IMR-90 (cell line): ENCODE results near the gene C1orf52. TPM values are rescaled to one million over a fixed set of nuclear protein-coding genes. Genes with fewer than 3 reads are reported as not detected.
A peak's percentile ranks its signal among the peaks of the same experiment; 100 is the strongest.

Source experiments
- ATAC-seq: fragments of 200-7000 bp; cut with Tn5 transposase; 2 replicates; pipeline ENCODE4 v1.9.1; 2020; ENCODE audit warnings: low read depth, mild to moderate bottlenecking, moderate library complexity
- BruUV-seq: library from RNA; stranded (reverse); fragments of 400-500 nt; replicated peaks from 2 replicates; lab custom pipeline; 2021; lab: Mats Ljungman, UMichigan
- CTCF ChIA-PET: fragments of 300-600 bp; formaldehyde crosslinking; extraction: SDS; loops from one replicate; lab custom pipeline; 2021; ENCODE audit warnings: antibody characterized with exemption; lab: Yijun Ruan, JAX
- POLR2A ChIA-PET: fragments of 300-600 bp; sonication (Branson Sonifier 250); formaldehyde crosslinking; loops from one replicate; lab custom pipeline; 2022; ENCODE audit warnings: antibody characterized with exemption; ENCODE audit not compliant: unreplicated experiment; lab: Charles Lee
- DNase-seq: peaks from one replicate; pipeline ENCODE4 v3.0.0; 2013
- H2AFZ ChIP-seq: replicated peaks from 2 replicates; pipeline ENCODE3; 2013; ENCODE audit warnings: low read length, mild to moderate bottlenecking; ENCODE audit not compliant: poor library complexity
- H2AK5ac ChIP-seq: 2 replicates; pipeline ENCODE4 v1.6.1; 2013; ENCODE audit warnings: low read depth, low read length, inconsistent platforms
- H2AK9ac ChIP-seq: replicated peaks from 2 replicates; pipeline ENCODE3; 2013; ENCODE audit warnings: mild to moderate bottlenecking, low read depth, low read length, moderate library complexity; ENCODE audit not compliant: poor library complexity
- H2BK120ac ChIP-seq: 2 replicates; pipeline ENCODE4 v1.6.1; 2013; ENCODE audit warnings: low read depth, low read length, inconsistent platforms
- H2BK15ac ChIP-seq: 3 replicates; pipeline ENCODE4 v1.6.1; 2013; ENCODE audit warnings: low read depth, low read length, inconsistent platforms
- H2BK20ac ChIP-seq: 2 replicates; pipeline ENCODE4 v1.6.1; 2013; ENCODE audit warnings: low read depth, mild to moderate bottlenecking, inconsistent platforms, low read length, moderate library complexity
- H2BK5ac ChIP-seq: 2 replicates; pipeline ENCODE4 v1.6.1; 2013; ENCODE audit warnings: mild to moderate bottlenecking, low read depth, low read length, inconsistent platforms; ENCODE audit not compliant: poor library complexity, severe bottlenecking
- H3K14ac ChIP-seq: replicated peaks from 2 replicates; pipeline ENCODE4 v1.6.1; 2013; ENCODE audit warnings: low read depth, low read length, inconsistent platforms
- H3K18ac ChIP-seq: 2 replicates; pipeline ENCODE4 v1.6.1; 2013; ENCODE audit warnings: low read depth, low read length, control low read depth
- H3K23ac ChIP-seq: 2 replicates; pipeline ENCODE4 v1.6.1; 2013; ENCODE audit warnings: low read depth, low read length, inconsistent platforms
- H3K27ac ChIP-seq: 2 replicates; pipeline ENCODE4 v1.5.1; 2013; ENCODE audit warnings: mild to moderate bottlenecking, control low read depth, low read length; ENCODE audit not compliant: insufficient read depth
- H3K27me3 ChIP-seq: 2 replicates; pipeline ENCODE4 v1.6.1; 2013; ENCODE audit warnings: low read length; ENCODE audit not compliant: control insufficient read depth, insufficient read depth
- H3K36me3 ChIP-seq: 2 replicates; pipeline ENCODE4 v1.6.1; 2013; ENCODE audit warnings: low read length, mixed read lengths; ENCODE audit not compliant: control insufficient read depth, insufficient read depth
- H3K4ac ChIP-seq: 2 replicates; pipeline ENCODE4 v1.6.1; 2013; ENCODE audit warnings: low read depth, low read length, inconsistent platforms
- H3K4me1 ChIP-seq: 2 replicates; pipeline ENCODE4 v1.6.1; 2013; ENCODE audit warnings: low read length, mixed read lengths; ENCODE audit not compliant: control insufficient read depth, insufficient read depth
- H3K4me2 ChIP-seq: 2 replicates; pipeline ENCODE4 v1.6.1; 2013; ENCODE audit warnings: low read depth, mild to moderate bottlenecking, control low read depth, low read length, moderate library complexity
- H3K4me3 ChIP-seq: 2 replicates; pipeline ENCODE4 v1.5.1; 2013; ENCODE audit warnings: low read depth, mild to moderate bottlenecking, control low read depth, low read length, moderate library complexity; ENCODE audit not compliant: insufficient read depth
- H3K56ac ChIP-seq: 2 replicates; pipeline ENCODE4 v1.6.1; 2013; ENCODE audit warnings: low read length, inconsistent platforms; ENCODE audit not compliant: insufficient read depth; ENCODE audit errors: extremely low read depth
- H3K79me1 ChIP-seq, 2 experiments: 2 replicates each; pipeline ENCODE4 v1.6.1; 2013; ENCODE audit warnings: low read length in 2 of 2, inconsistent platforms in 1 of 2, low read depth in 1 of 2
- H3K9ac ChIP-seq: 2 replicates; pipeline ENCODE4 v1.6.1; 2013; ENCODE audit warnings: low read depth, low read length, control low read depth
- H3K9me1 ChIP-seq: 2 replicates; pipeline ENCODE4 v1.6.1; 2013; ENCODE audit warnings: low read length, inconsistent platforms; ENCODE audit not compliant: insufficient read depth
- H3K9me3 ChIP-seq: 2 replicates; pipeline ENCODE4 v1.6.1; 2013; ENCODE audit warnings: low read length; ENCODE audit not compliant: control insufficient read depth, insufficient read depth
- H4K20me1 ChIP-seq: 2 replicates; pipeline ENCODE4 v1.6.1; 2013; ENCODE audit warnings: low read length, inconsistent platforms; ENCODE audit not compliant: insufficient read depth
- H4K5ac ChIP-seq: 2 replicates; pipeline ENCODE4 v1.6.1; 2013; ENCODE audit warnings: mild to moderate bottlenecking, low read depth, low read length, control low read depth
- H4K8ac ChIP-seq, 2 experiments: 2 replicates each; pipeline ENCODE4 v1.6.1; 2013; ENCODE audit warnings: low read depth in 2 of 2, low read length in 2 of 2, control low read depth in 1 of 2, inconsistent platforms in 1 of 2
- H4K91ac ChIP-seq: 2 replicates; pipeline ENCODE4 v1.6.1; 2013; ENCODE audit warnings: low read depth, low read length, inconsistent platforms; ENCODE audit not compliant: insufficient read depth
- BHLHE40 ChIP-seq: fragments of 150-350 bp; IDR thresholded peaks from 2 replicates; pipeline ENCODE4 v1.6.1; 2016; ENCODE audit warnings: mild to moderate bottlenecking, low read depth, low read length
- CEBPB ChIP-seq: IDR thresholded peaks from 2 replicates; pipeline ENCODE4 v1.6.1; 2012; ENCODE audit warnings: low read depth, low read length, improper control_type of control experiment
- FOS ChIP-seq: fragments of 150-350 bp; IDR thresholded peaks from 2 replicates; pipeline ENCODE4 v1.6.1; 2016; ENCODE audit warnings: low read depth, low read length
- MAFK ChIP-seq: IDR thresholded peaks from 2 replicates; pipeline ENCODE4 v1.6.1; 2012; ENCODE audit warnings: low read depth, low read length, improper control_type of control experiment
- MAZ ChIP-seq: IDR thresholded peaks from 2 replicates; pipeline ENCODE4 v1.6.1; 2012; ENCODE audit warnings: low read depth, mild to moderate bottlenecking, low read length, improper control_type of control experiment, moderate library complexity, borderline replicate concordance
- NFE2L2 ChIP-seq: fragments of 150-350 bp; IDR thresholded peaks from 2 replicates; pipeline ENCODE4 v1.6.1; 2016; ENCODE audit warnings: low read depth, mild to moderate bottlenecking, low read length
- POLR2A ChIP-seq: IDR thresholded peaks from 2 replicates; pipeline ENCODE4 v1.6.1; 2012; ENCODE audit warnings: mild to moderate bottlenecking, low read depth, low read length
- RAD21 ChIP-seq: IDR thresholded peaks from 2 replicates; pipeline ENCODE4 v1.6.1; 2012; ENCODE audit warnings: low read length, improper control_type of control experiment
- RCOR1 ChIP-seq: IDR thresholded peaks from 2 replicates; pipeline ENCODE4 v1.6.1; 2012; ENCODE audit warnings: mild to moderate bottlenecking, low read length, improper control_type of control experiment; ENCODE audit not compliant: insufficient replicate concordance
- RFX5 ChIP-seq: IDR thresholded peaks from 2 replicates; pipeline ENCODE4 v1.8.0; 2012; ENCODE audit warnings: low read depth, mild to moderate bottlenecking, low read length, moderate library complexity
- WGBS, 2 experiments: methylation state at CpG; one replicate each; pipeline versions ENCODE4 v1.1.5 to v1.1.7; 2013; ENCODE audit warnings: missing lambda C conversion rate in 2 of 2; ENCODE audit not compliant: insufficient read length in 1 of 2; ENCODE audit errors: extremely low coverage in 2 of 2; 5-methylcytosine and 5-hydroxymethylcytosine counted together
- dilution Hi-C: fragments of 300-500 bp; cut with HindIII; formaldehyde crosslinking; loops from one replicate; pipeline ENCODE4 v1.14.3; 2018; ENCODE audit warnings: low sequenced_read_pairs; ENCODE audit not compliant: unreplicated experiment
- in situ Hi-C: fragments of 300-500 bp; cut with MboI; formaldehyde crosslinking; loops from 3 replicates; pipeline ENCODE4 v1.14.3; 2019; ENCODE audit warnings: low sequenced_read_pairs, inconsistent platforms, mixed read lengths
- intact Hi-C: fragments of 100-400 bp; cut with micrococcal nuclease; formaldehyde crosslinking; loops from 2 replicates; pipeline ENCODE4 v1.10.0; 2022
- polyA plus RNA-seq, 3 experiments: library from polyadenylated mRNA; depleted of rRNA; stranded (reverse); fragments of >200 nt; gene quantifications; 2 replicates each; pipeline ENCODE4 v1.2.3, GENCODE V29; 2012; ENCODE audit warnings: low replicate concordance in 1 of 3
- total RNA-seq: library from RNA; depleted of rRNA; stranded (reverse); fragments of >200 nt; gene quantifications from 2 replicates; pipeline ENCODE4 v1.2.3, GENCODE V29; 2012
- TF ChIP-seq, protein P1 (sequence below): conservative IDR thresholded peaks from 2 replicates; pipeline ENCODE4 v1.5.1; 2012; ENCODE audit warnings: mild to moderate bottlenecking, low read depth, low read length, improper control_type of control experiment
- TF ChIP-seq, protein P2 (sequence below): fragments of 150-350 bp; IDR thresholded peaks from 2 replicates; pipeline ENCODE4 v1.6.1; 2016; ENCODE audit warnings: low read depth, mild to moderate bottlenecking, low read length, moderate library complexity, borderline replicate concordance

C1orf52 gene
- total and polyA plus RNA-seq, 2 of the 4 experiments (the other 2 are of a cell fraction), result 16.3 to 33.5 TPM

DNA sequence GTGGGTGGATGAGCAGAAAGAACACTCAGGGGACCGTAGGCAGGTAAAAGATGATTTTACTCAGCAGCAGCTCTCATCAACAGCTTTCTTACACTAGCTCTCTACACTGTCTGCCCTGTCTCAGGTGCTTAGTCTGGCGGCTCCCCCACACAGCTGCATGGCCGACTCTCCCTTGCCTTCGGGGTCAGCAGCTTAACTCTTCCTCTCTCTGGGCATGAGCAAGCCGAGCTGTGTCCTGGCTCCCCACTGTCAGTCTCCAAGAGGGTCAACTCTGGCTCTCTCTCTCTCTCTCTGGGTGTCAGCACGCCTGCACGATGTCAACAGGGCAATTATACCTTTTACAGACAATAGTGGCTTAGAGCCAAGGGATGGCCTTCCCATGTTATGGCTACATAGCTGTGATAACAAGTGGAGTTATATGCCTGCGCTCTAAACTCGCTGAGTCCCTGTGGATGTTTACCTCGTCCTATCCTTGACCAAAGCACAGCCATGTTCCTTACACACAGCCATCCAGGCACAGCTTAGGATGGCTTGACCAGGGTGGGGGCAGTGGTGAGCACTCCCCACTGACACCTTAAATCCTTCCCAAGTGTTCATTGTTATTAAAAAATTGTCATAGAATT, 20.1 kb upstream of the C1orf52 start (continued):
- TF ChIP-seq RFX5, result no peak

DNA sequence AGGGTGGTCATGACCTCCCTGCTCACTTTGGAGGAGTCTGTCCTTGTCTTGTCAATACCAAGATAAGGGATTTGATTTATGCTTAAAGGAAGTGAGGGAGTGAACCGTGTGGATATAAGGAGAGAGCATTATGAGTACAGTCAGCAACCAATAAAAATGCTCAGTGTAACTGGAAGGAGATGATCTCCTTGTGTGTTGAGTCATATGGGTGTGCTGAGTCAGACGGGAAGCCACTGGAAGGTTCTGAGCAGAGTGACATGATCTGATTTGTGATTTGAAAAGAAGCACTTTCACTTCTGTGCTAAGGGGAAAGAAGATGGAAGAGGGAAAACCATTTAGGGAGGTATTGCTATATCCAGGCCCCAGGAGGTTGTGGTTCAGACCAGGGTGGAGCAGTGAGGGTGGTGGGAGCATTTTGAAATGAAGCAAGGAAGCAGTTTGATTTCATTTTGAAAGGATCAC, 19.4 kb upstream of the C1orf52 start:
- CTCF ChIA-PET, result interaction anchor here (0.6 kb wide), 1 partner anchor 1638 kb away, joined by 3 read pairs; no protein-coding TSS in a partner anchor
- TF ChIP-seq MAZ (no peak), RAD21 (no peak), MAFK (peak; percentile 86), CEBPB (peak; percentile 66), NFE2L2 (peak; percentile 76; the same call in 1 of the 2 replicates), POLR2A (peak; percentile 30; the same call in 1 of the 2 replicates), FOS (peak; percentile 93), RFX5 (no peak), BHLHE40 (0 out of 2 replicates have a peak, but pooled peaks have one; percentile 25), RCOR1 (no peak)
- TF ChIP-seq, protein P1, sequence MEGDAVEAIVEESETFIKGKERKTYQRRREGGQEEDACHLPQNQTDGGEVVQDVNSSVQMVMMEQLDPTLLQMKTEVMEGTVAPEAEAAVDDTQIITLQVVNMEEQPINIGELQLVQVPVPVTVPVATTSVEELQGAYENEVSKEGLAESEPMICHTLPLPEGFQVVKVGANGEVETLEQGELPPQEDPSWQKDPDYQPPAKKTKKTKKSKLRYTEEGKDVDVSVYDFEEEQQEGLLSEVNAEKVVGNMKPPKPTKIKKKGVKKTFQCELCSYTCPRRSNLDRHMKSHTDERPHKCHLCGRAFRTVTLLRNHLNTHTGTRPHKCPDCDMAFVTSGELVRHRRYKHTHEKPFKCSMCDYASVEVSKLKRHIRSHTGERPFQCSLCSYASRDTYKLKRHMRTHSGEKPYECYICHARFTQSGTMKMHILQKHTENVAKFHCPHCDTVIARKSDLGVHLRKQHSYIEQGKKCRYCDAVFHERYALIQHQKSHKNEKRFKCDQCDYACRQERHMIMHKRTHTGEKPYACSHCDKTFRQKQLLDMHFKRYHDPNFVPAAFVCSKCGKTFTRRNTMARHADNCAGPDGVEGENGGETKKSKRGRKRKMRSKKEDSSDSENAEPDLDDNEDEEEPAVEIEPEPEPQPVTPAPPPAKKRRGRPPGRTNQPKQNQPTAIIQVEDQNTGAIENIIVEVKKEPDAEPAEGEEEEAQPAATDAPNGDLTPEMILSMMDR, result no peak
- TF ChIP-seq, protein P2, sequence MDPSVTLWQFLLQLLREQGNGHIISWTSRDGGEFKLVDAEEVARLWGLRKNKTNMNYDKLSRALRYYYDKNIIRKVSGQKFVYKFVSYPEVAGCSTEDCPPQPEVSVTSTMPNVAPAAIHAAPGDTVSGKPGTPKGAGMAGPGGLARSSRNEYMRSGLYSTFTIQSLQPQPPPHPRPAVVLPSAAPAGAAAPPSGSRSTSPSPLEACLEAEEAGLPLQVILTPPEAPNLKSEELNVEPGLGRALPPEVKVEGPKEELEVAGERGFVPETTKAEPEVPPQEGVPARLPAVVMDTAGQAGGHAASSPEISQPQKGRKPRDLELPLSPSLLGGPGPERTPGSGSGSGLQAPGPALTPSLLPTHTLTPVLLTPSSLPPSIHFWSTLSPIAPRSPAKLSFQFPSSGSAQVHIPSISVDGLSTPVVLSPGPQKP, result no peak

More for the DNA sequence above, 19.4 kb upstream of the C1orf52 start:
- peak overlapping the region; percentile 93 for H2BK5ac ChIP-seq
- H2BK20ac ChIP-seq, result peak overlapping the region; percentile 93
- dilution Hi-C loops, result no loop called here
- H3K79me1 ChIP-seq, result peaks cover 0 to 32% of the 10 kb centered on the region in 2 experiments; a peak in 2 of 4 replicates
- H4K8ac ChIP-seq, result peak overlapping the region; percentile 78 to 97
- peak overlapping the region; percentile 75 for H2AK9ac ChIP-seq
- H2AFZ ChIP-seq, result peak overlapping the region; percentile 89
- peak; percentile 49 for ATAC-seq
- no peaks in the 10 kb centered on the region for H3K36me3 ChIP-seq
- peak overlapping the region; percentile 85 for H3K27ac ChIP-seq
- H3K23ac ChIP-seq, result peak overlapping the region; percentile 94
- peak overlapping the region; percentile 97 for H2AK5ac ChIP-seq
- peaks cover 18% of the 10 kb centered on the region; the same call in 1 of the 2 replicates for H4K20me1 ChIP-seq
- H2BK120ac ChIP-seq, result peak overlapping the region; percentile 93
- no CpG with 5 or more reads among the region's 2 CpGs for WGBS, 2 experiments
- no TSS peak for BruUV-seq
- H3K14ac ChIP-seq, result peak overlapping the region; percentile 94
- H3K9me3 ChIP-seq, result no peaks in the 10 kb centered on the region
- no peaks in the 10 kb centered on the region for H3K27me3 ChIP-seq
- peak; percentile 98 for DNase-seq
- peak overlapping the region; percentile 68 for H3K9ac ChIP-seq
- H3K4ac ChIP-seq, result peak overlapping the region; percentile 96
- peak overlapping the region; percentile 79 for H3K18ac ChIP-seq
- intact Hi-C loops, result loop anchor here (5.0 kb wide), 1 partner anchor 1083 kb away; no protein-coding TSS in a partner anchor
- H3K56ac ChIP-seq, result peak overlapping the region; percentile 94
- peak overlapping the region; percentile 96 for H2BK15ac ChIP-seq
- H3K4me1 ChIP-seq, result peaks cover 6% of the 10 kb centered on the region
- peak overlapping the region; percentile 97 for H4K91ac ChIP-seq
- peak overlapping the region; percentile 86 for H3K4me2 ChIP-seq
- peak overlapping the region; percentile 22; the same call in 1 of the 2 replicates for H3K4me3 ChIP-seq
- H3K9me1 ChIP-seq, result peaks cover 8% of the 10 kb centered on the region
- H4K5ac ChIP-seq, result peak overlapping the region; percentile 80
- in situ Hi-C loops, result no loop called here
- POLR2A ChIA-PET, result no interaction called here
